RWPE2 (cell line): ENCODE data around the gene NDE1.
"Not testable (repeated sequence)": the region's sequence is repeated elsewhere in the genome, so short reads cannot be mapped to it uniquely, and the experiment has no call there.

Experiments used
- ATAC-seq: fragments of 200-7000 bp; cut with Tn5 transposase; 3 replicates; pipeline ENCODE4 v1.9.1; 2021; ENCODE audit warnings: low read depth
- DNase-seq: peaks from one replicate; pipeline ENCODE4 v3.0.0-alpha.2; 2020; ENCODE audit warnings: low spot score
- H3K27ac ChIP-seq: fragments of 450-650 bp; 2 replicates; pipeline ENCODE4 v1.5.1; 2017; ENCODE audit warnings: mild to moderate bottlenecking; ENCODE audit not compliant: poor library complexity, severe bottlenecking
- H3K27me3 ChIP-seq: fragments of 250-450 bp; sonication (Bioruptor Pico); 2 replicates; pipeline ENCODE4 v1.5.1; 2021; ENCODE audit warnings: mild to moderate bottlenecking, moderate library complexity; ENCODE audit not compliant: insufficient read depth, poor library complexity, severe bottlenecking
- H3K36me3 ChIP-seq: fragments of 250-450 bp; sonication (Bioruptor Pico); 2 replicates; pipeline ENCODE4 v1.5.1; 2020; ENCODE audit warnings: low read depth, mild to moderate bottlenecking, moderate library complexity
- H3K4me1 ChIP-seq: fragments of 250-450 bp; sonication (Bioruptor Pico); 2 replicates; pipeline ENCODE4 v1.5.1; 2021; ENCODE audit warnings: mild to moderate bottlenecking, moderate library complexity; ENCODE audit not compliant: insufficient read depth, poor library complexity, severe bottlenecking
- H3K4me3 ChIP-seq: fragments of 250-450 bp; sonication (Bioruptor Pico); 2 replicates; pipeline ENCODE4 v1.5.1; 2021; ENCODE audit warnings: mild to moderate bottlenecking, moderate library complexity; ENCODE audit not compliant: severe bottlenecking
- H3K9me3 ChIP-seq: fragments of 250-450 bp; sonication (Bioruptor Pico); 2 replicates; pipeline ENCODE4 v1.5.1; 2021; ENCODE audit warnings: mild to moderate bottlenecking, moderate library complexity; ENCODE audit not compliant: severe bottlenecking
- CTCF ChIP-seq: fragments of 450-650 bp; IDR thresholded peaks from one replicate; pipeline ENCODE4 v1.5.1; 2017; ENCODE audit warnings: mild to moderate bottlenecking, moderate library complexity; ENCODE audit not compliant: poor library complexity, severe bottlenecking

NDE1 gene

GRCh38 chr16:15648135-15648730, 1.8 kb upstream of the NDE1 start:
- no peak for TF ChIP-seq CTCF
- ATAC-seq (no peak), DNase-seq (no peak)
- peaks cover 18% of the 10 kb centered on the region for H3K36me3 ChIP-seq
- H3K27me3 ChIP-seq = no peaks in the 10 kb centered on the region
- H3K27ac ChIP-seq = peak overlapping the region; percentile 99
- H3K4me3 ChIP-seq = no peak overlapping the region
- peaks cover 38% of the 10 kb centered on the region for H3K4me1 ChIP-seq
- no peaks in the 10 kb centered on the region for H3K9me3 ChIP-seq

- not testable (repeated sequence) for H3K9me3 ChIP-seq, ATAC-seq, H3K27me3 ChIP-seq, DNase-seq
- Histone ChIP-seq H3K27ac (peak overlapping the region; percentile 99), H3K36me3 (peaks cover 27% of the 10 kb centered on the region), H3K4me1 (peaks cover 40% of the 10 kb centered on the region), H3K4me3 (peak overlapping the region; percentile 91)
Measured at GRCh38 chr16:15649311-15649710, 734 bp upstream of the NDE1 start.

GRCh38 chr16:15649727-15650018, 372 bp upstream of the NDE1 start:
- peak; percentile 2; the same call in 1 of the 3 replicates for ATAC-seq
- H3K27ac ChIP-seq = peak overlapping the region; percentile 99
- no peak for DNase-seq
- H3K9me3 ChIP-seq = no peaks in the 10 kb centered on the region
- peaks cover 36% of the 10 kb centered on the region for H3K4me1 ChIP-seq
- peaks cover 31% of the 10 kb centered on the region for H3K36me3 ChIP-seq
- peak overlapping the region; percentile 91 for H3K4me3 ChIP-seq
- no peak for TF ChIP-seq CTCF
- no peaks in the 10 kb centered on the region for H3K27me3 ChIP-seq

- Histone ChIP-seq H3K4me3 (peak overlapping the region; percentile 91), H3K27ac (peak overlapping the region; percentile 99), H3K9me3 (no peaks in the 10 kb centered on the region), H3K4me1 (peaks cover 25% of the 10 kb centered on the region), H3K36me3 (peaks cover 41% of the 10 kb centered on the region), H3K27me3 (no peaks in the 10 kb centered on the region)
- DNase-seq (no peak), ATAC-seq (peak; percentile 3; the same call in 1 of the 3 replicates)
- TF ChIP-seq CTCF = no peak
Measured at GRCh38 chr16:15650698-15651171, 690 bp downstream of the NDE1 start.

GRCh38 chr16:15652293-15653001, 2.4 kb downstream of the NDE1 start:
- TF ChIP-seq CTCF = no peak
- peak overlapping the region; percentile 99 for H3K27ac ChIP-seq
- ATAC-seq (no peak), DNase-seq (no peak)
- peaks cover 25% of the 10 kb centered on the region for H3K4me1 ChIP-seq
- no peak overlapping the region for H3K4me3 ChIP-seq
- peaks cover 52% of the 10 kb centered on the region for H3K36me3 ChIP-seq
- H3K9me3 ChIP-seq = no peaks in the 10 kb centered on the region
- no peaks in the 10 kb centered on the region for H3K27me3 ChIP-seq
